GM18499 (cell line): ENCODE measurements around the gene SCN8A.
"Not testable (repeated sequence)": the region's sequence is repeated elsewhere in the genome, so short reads cannot be mapped to it uniquely, and the experiment has no call there.

Experiments
- ATAC-seq: cut with Tn5 transposase; IDR thresholded peaks from one replicate; pipeline ENCODE4 v1.9.1; 2021; ENCODE audit warnings: moderate number of reproducible peaks; ENCODE audit not compliant: insufficient read depth, unreplicated experiment

Gene SCN8A

DNA sequence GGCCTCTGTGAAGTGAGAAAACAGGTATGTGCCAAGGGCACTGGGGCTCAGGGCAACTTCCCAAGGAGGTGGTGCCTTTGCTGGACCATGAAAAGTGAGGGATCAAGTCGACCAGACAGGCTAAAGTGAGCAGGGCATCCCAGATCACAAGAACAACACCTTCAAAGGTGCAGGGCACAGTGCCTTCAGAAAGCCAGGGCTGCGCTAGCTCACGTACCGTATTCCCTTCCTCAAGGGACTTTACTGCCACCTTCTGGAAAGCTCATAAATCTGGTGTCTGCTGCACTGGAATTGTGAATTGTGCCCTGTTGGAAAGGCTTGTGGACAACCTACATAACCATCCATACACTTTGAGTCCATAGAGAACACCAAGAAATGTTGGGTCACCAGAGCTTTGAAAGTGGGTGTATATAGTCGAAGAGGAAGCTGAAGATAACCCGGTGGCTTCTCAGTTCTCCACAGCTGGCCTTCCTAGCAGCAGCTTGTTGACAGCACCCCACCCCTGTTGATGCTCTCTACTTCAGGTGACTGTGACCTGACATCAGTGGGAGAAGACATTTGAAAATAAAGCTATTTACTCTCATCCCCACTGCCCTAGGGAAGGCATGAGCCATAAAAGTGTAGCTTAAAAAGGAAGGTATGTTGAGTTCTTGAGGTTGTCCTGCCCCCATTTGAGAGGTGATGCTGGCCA, 233.0 kb downstream of the SCN8A start:
- ATAC-seq, result no peak

- no peak for ATAC-seq
These were observed 234.2 kb downstream of the SCN8A start for GRCh38 chr12:51825216-51825615.

- no peak for ATAC-seq
These were observed 235.8 kb downstream of the SCN8A start for GRCh38 chr12:51826881-51827280.

GRCh38 chr12:51827925-51828818, 237.1 kb downstream of the SCN8A start:
- ATAC-seq, result no peak

GRCh38 chr12:51829011-51829481, 238.0 kb downstream of the SCN8A start:
- ATAC-seq, result no peak

DNA sequence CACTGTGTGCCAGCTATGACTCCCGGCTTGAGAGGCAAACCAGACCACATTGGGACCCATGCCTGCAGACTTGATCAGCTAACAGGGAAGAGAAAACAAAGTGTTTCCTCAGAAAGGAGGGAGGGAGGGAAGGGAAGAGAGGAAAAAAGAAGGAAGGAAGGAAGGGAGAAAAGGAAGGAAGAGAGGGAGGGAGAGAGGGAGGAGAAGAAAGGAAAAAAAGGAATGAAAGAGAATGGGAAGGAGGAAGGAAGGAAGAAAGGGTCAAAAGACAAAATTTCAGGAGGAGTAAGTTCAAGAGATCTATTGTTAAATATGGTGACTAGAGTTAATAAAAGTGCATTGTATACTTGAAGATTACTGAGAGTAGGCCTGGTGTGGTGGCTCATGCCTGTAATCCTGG, 238.6 kb downstream of the SCN8A start:
- no peak for ATAC-seq

GRCh38 chr12:51831817-51832216, 240.8 kb downstream of the SCN8A start:
- ATAC-seq, result not testable (repeated sequence)

DNA sequence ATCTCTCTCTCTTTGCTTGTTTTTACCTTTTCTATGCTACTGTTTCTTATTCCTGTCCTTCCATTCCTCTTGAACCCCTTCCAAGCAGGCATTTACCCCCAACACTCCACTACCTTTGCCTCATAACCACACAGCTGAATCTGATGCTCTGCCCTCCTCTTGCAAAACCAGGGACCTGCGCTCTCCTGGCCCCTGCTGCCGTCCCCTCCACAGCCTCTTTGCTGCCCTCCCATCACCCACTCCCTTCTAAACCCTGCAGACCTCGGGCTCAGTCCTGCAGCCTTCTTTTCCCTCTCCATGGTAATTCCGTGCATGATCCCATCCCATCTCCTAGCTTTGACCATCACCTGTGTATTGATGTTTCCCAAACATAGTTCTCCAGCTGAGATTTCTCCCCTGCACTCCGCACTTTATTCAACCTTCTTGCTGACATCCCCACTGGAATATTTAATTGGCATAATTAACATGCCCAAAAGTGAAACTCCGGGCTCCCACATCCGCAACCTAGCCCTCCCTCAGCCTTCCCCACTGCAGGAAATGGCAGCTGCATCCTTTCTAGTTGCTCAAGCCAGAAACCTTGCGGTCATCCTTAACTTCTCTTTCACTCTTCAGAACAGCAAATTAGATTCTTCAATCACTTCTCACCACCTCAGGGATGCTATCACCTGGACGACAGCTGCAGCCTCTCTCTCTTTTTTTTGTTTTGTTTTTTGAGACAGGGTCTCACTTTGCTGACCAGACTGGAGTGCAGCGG, 241.5 kb downstream of the SCN8A start:
- ATAC-seq, result no peak

DNA sequence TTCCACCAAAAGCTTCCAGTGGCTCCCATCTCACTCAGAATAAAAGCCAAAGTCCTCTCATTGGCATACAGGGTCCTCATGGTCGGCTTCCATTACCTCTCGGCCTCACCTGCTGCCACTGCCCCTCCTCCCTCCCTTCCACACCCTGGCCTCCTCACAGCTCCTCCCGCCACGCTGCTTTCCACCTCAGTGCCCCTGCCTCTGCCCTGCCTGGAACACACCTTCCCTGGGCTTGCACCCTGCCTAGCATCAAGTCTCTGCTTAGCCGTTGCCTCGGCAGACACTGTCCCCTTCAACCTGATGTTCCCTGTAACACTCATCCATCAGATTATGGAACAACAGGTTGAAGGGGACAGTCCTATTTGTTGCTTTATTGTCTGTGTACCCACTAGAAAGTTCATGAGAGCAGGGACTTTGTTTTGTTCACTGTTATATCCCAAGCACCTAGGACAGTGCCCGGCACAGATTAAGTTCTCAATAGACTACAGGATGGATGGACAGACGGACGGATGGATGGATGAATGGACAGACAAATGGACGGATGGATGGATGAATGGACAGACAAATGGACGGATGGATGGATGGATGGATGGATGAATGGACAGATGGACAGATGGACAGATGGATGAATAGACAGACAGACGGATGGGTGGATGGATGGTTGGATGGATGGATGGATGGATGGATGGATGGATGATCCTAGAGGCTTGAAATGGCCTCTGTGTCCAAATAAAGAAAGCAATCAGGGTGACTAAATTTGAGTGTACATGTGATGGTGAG, 242.6 kb downstream of the SCN8A start:
- ATAC-seq, result no peak

GRCh38 chr12:51834411-51834810, 243.4 kb downstream of the SCN8A start:
- no peak for ATAC-seq

DNA sequence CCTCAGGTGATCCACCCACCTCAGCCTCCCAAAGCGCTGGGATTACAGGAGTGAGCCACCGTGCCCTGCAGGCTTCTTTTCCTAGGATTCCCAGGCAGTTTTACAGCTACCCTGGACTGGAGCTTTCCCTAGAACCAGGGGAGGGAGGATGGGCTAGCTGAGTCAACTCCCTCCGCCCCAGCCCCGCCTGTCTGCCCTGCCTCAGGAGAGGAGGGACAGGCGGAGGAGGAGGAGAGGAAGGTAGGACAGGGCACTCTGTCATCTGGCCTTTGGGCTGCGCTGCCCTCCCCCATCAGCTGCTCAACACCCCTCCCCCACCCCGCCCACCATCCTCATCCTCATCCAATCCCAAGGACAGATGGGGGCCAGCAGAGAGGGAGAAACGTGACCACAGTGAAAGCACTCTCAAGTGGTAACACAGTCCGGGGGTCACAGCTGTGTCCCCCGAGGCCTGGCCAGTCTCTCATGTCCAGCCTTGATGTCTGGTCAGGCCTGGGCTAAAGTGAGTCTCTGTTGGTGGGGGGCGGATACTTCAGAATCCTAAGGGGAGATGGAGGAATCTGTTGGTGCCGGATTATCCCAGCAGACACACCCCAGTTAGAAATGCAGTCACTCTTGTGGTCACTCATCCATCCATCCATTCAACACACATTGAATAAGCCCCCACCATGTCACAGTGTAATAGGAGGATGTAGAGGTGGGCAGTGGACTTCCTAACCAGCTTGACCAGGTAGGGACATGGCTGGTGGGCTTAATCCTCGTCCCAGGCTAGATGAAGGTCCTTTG, 245.2 kb downstream of the SCN8A start:
- no peak for ATAC-seq

GRCh38 chr12:51836827-51837173, 245.8 kb downstream of the SCN8A start:
- no peak for ATAC-seq

DNA sequence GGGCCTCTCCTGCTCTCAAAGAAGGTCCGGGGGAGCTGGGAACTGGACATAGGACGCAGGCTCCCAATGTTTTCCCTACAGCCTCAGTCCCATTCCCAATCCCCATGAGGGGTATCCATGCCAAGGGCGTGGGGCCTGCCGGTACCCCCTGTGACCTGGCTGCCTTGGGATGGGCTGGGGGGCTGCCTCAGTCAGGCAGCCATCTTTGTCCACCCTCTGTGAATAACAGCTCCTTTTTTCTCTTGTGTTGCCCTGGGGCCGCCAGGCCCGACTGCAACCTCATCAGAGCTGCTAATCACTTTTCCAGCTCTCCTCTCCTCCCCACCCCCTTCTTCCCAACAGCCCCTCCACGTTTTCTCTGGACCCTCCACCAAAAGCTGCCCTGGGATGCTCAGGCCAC, 246.3 kb downstream of the SCN8A start:
- no peak for ATAC-seq

DNA sequence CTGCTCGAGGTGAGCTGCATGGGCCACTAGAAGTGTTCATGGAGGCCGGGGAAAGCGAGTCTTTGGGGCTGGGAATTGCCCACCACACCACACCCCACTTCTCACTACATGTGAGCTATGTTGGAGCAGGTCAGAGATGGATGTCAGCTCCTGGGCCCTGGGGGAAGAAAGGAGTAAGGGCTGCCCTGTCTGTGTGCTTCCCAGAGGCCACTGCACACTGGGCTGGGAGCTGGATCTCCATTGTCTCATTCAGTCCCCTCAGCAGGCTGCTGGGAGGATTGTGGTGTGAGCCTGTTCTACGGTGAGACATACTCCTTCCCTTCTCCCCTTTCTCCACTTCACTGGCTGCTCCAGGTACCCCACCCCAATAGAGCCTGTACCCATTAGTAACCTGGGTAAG, 247.0 kb downstream of the SCN8A start:
- no peak for ATAC-seq

GRCh38 chr12:51838762-51839161, 247.7 kb downstream of the SCN8A start:
- no peak for ATAC-seq

DNA sequence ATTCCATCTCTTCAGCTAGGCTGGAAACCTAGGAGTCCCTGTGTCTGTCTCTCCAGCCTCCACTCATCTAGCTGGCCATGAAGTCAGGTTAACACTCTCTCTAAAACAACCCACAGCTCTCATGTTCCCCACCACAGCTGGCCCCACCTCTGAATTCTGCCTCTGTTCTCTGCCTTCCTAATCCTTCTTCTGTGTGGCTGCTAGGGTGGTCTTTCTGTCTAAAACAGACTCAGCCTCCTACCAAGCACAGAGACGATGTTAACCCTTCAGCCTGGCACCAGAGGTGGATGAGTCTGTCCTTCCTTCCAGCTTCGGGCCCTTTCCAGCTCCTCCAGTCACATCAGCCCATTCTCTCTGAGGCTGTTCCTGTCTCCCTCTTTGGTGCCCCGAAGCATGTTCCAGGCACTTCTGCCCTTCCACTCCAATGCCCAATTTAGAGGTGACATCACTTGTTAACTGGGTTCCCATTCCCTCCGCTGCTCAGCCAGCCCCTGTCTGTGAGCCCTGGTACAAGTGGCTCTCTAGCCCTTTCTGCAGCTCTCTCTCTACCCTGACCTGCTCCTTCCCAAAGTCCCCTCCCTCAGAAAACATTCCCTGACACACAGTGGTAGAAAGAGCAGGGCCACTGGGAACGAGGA, 248.4 kb downstream of the SCN8A start:
- ATAC-seq, result no peak

DNA sequence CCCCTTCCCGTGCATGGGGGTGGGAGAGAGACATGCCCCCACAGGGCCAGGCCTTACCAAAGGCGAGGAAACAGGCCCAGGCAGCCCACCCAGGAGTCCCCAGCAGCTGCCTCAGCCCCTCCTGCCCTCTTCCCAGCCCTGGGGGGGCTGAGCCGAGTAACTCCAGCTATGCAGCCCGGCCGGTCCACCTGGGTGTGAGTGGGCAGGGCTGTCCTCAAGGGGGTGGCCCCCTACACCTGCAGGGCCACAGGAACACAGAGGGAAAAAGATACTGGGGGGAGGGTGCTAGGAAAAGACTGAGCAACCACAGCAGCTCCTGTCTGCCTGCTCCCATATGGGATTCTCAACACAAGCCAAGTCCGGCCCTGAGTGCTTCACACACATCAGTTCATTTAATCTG, 249.9 kb downstream of the SCN8A start:
- no peak for ATAC-seq

DNA sequence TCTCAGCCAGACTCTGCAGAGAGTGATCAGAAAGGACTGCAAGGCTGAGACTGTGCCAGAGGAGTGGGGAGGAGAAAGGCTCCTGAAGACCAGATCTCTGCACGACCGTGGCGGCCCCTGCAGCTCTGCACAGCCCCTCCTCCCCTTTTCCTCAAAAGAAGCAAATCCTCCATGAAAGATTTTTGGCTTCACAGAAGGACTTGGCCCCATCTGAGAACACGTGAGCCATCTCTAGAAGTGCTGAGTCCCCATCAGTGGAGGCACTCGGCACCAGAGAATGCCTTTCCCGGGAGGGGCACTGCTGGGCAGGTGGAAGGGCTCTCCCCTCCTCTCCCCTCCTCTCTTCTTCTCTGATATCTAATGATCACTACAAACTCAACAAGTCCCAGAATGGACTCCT, 250.7 kb downstream of the SCN8A start:
- no peak for ATAC-seq

DNA sequence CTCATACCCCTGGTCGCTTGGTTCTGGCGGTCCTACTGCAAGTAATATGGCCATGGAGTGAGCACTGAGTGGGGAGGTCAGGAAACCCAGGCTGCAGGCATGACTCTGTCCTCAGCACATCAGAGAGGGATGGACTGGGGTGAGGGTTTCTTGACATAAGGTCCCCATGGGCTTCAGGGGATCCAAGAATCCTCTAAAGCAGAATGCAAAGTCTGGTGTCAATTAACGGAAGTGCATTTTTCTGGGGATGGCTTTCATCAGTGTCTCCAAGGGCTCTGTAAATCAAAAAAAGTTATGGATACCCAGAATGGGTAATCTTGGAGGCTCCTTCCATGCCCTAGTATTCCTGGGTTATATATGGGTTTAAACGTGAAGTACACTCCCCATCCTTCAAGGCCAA, 253.8 kb downstream of the SCN8A start:
- no peak for ATAC-seq
